Heart left ventricle (tissue), 13 donors: ENCODE results near the gene SUMF1.

Experiments used
- CTCF ChIP-seq, 12 donors: fragments of 200-600 bp; sonication (generic) in 4 of 12; IDR thresholded peaks; one replicate each; pipeline versions ENCODE4 v1.5.0 to v1.8.0; 2018 to 2022; ENCODE audit warnings: antibody characterized with exemption in 12 of 12, mild to moderate bottlenecking in 5 of 12
- POLR2A ChIP-seq, 2 donors: fragments of 450-650 bp; IDR thresholded peaks; one replicate each; pipeline ENCODE4 v1.6.1; 2017; ENCODE audit warnings: antibody characterized with exemption in 2 of 2, mild to moderate bottlenecking in 2 of 2, moderate library complexity in 2 of 2
- donor health status: ischemic (EF 13 %, LVEDD 7.1; RV severe dilation, severe dysfunction).
- donor health status: DM: no; HTN: yes; CAD: no.
- donor health status: DM: no; HTN: no; CAD: no.
- donor health status: ischemic (EF 25% LVEDD 6.9; RV normal size, moderate dysfunction).
- donor health status: ischemic (EF 25% LVEDD 5.7; RV mildly dilated, moderate dysfunction).
- donor health status: ischemic (EF 35%, LVEDD 5.7; RV mildly dilated, moderate dysfunction).
- donor health status: nonischemic (EF 11% LVEDD 7.7; RV severe dilation, severe dysfunction).
- donor health status: DM: yes; HTN: yes; CAD: no.
- donor health status: PGD.
- donor health status: ischemic (EF 29% LVEDD 5.4; RV normal size, mild dysfunction).
- donor health status: nonischemic (EF 23%, LVEDD 6.1; RV moderate dilation, normal function).

DNA sequence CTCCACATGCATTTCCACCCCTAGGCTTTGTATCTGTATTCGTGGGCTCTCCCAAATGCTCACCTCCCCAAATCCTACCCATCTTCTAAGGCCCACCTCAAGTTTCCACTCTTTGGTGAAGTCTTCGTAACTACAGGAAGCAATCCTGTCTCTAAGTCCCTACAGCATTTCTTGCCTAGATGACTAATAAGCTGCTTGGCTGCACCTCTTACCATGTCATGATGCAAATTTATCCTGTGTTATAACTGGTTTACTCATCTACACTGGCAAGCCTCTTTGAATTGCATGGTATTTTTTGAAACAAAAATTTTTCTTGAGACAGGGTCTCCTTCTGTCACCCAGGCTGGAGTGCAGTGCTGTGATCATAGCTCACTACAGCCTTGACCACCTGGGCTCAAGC is 90.6 kb downstream of the SUMF1 start:
- no peak for TF ChIP-seq CTCF (IDR thresholded peaks at IDR 0.05)
- TF ChIP-seq POLR2A (IDR thresholded peaks at IDR 0.05): no peak
